Left kidney (tissue), 2 donors: ENCODE measurements around the gene TTC34. TPM values are rescaled to one million over a fixed set of nuclear protein-coding genes. Genes with fewer than 3 reads are reported as not detected.

Source experiments
- DNase-seq: peaks from one replicate; pipeline ENCODE4 v3.0.0-alpha.2; 2013
- polyA plus RNA-seq: library from polyadenylated mRNA; unstranded; fragments of 120-200 nt; gene quantifications from one replicate; pipeline ENCODE4 v1.2.1, GENCODE V29; 2013; ENCODE audit not compliant: insufficient read length

TTC34 gene
- polyA plus RNA-seq, 1 donor: 1.3 TPM

- no peak for DNase-seq
Observed at GRCh38 chr1:2829846-2830615, 28.5 kb upstream of the TTC34 start.

- no peak for DNase-seq
Observed at GRCh38 chr1:2828586-2829250, 27.2 kb upstream of the TTC34 start.

- DNase-seq: no peak
Observed at GRCh38 chr1:2826736-2827292, 25.3 kb upstream of the TTC34 start.

GRCh38 chr1:2826316-2826715 lies 24.8 kb upstream of the TTC34 start:
- no peak for DNase-seq

- no peak for DNase-seq
Observed at GRCh38 chr1:2825487-2826189, 24.1 kb upstream of the TTC34 start.

- DNase-seq: no peak
Observed at GRCh38 chr1:2824999-2825398, 23.5 kb upstream of the TTC34 start.

- DNase-seq: no peak
Observed at GRCh38 chr1:2823921-2824610, 22.6 kb upstream of the TTC34 start.

- no peak for DNase-seq
Observed at GRCh38 chr1:2822621-2823145, 21.2 kb upstream of the TTC34 start.

GRCh38 chr1:2821966-2822620 lies 20.6 kb upstream of the TTC34 start:
- peak; percentile 31 for DNase-seq

- no peak for DNase-seq
Observed at GRCh38 chr1:2821373-2821955, 20.0 kb upstream of the TTC34 start.

- no peak for DNase-seq
Observed at GRCh38 chr1:2820731-2821372, 19.4 kb upstream of the TTC34 start.

GRCh38 chr1:2819831-2820730 lies 18.6 kb upstream of the TTC34 start:
- no peak for DNase-seq

GRCh38 chr1:2819429-2819828 lies 17.9 kb upstream of the TTC34 start:
- DNase-seq: no peak

GRCh38 chr1:2817784-2818564 lies 16.5 kb upstream of the TTC34 start:
- no peak for DNase-seq

GRCh38 chr1:2816786-2817185 lies 15.3 kb upstream of the TTC34 start:
- DNase-seq: no peak

GRCh38 chr1:2815551-2815950 lies 14.1 kb upstream of the TTC34 start:
- DNase-seq: no peak

GRCh38 chr1:2814511-2815075 lies 13.1 kb upstream of the TTC34 start:
- no peak for DNase-seq
